Right lobe of liver (tissue), 6 donors: ENCODE data around the gene STRADA. TPM values are rescaled to one million over a fixed set of nuclear protein-coding genes. Genes with fewer than 3 reads are reported as not detected.

Experiments
- ATAC-seq, 4 donors: fragments of 200-7000 bp; cut with Tn5 transposase; one replicate each; pipeline ENCODE4 v1.9.1; 2020; ENCODE audit warnings: mild to moderate bottlenecking in 4 of 4, moderate library complexity in 4 of 4
- DNase-seq, 3 donors: peaks; one replicate each; pipeline ENCODE4 v3.0.0-alpha.2; 2020
- H3K27ac ChIP-seq, 3 donors: fragments of 200-600 bp; one replicate each; pipeline ENCODE4 v1.8.0; 2022
- H3K27me3 ChIP-seq, 2 donors: fragments of 200-600 bp; one replicate each; pipeline ENCODE4 v1.8.0; 2022
- H3K36me3 ChIP-seq, 4 donors: fragments of 200-600 bp; sonication (generic) in 1 of 4; one replicate each; pipeline versions ENCODE4 v1.5.1 to v1.8.0; 2017 to 2022; ENCODE audit warnings: control low read depth in 1 of 4
- H3K4me1 ChIP-seq, 4 donors: fragments of 200-600 bp; sonication (generic) in 1 of 4; one replicate each; pipeline versions ENCODE4 v1.5.1 to v1.8.0; 2017 to 2022; ENCODE audit warnings: control low read depth in 1 of 4
- H3K4me3 ChIP-seq, 3 donors: fragments of 200-600 bp; one replicate each; pipeline ENCODE4 v1.8.0; 2022
- H3K9me3 ChIP-seq, 4 donors: fragments of 200-600 bp; sonication (generic) in 1 of 4; one replicate each; pipeline versions ENCODE4 v1.5.1 to v1.8.0; 2017 to 2022; ENCODE audit warnings: control low read depth in 1 of 4
- CTCF ChIP-seq, 4 donors: fragments of 200-600 bp in 3 of 4; fragments of 450-650 bp in 1 of 4; IDR thresholded peaks; one replicate each; pipeline versions ENCODE4 v1.5.1 to v1.8.0; 2016 to 2022; ENCODE audit warnings: antibody characterized with exemption in 4 of 4, mild to moderate bottlenecking in 2 of 4
- POLR2A ChIP-seq: fragments of 450-650 bp; IDR thresholded peaks from one replicate; pipeline ENCODE4 v1.6.1; 2017; ENCODE audit warnings: antibody characterized with exemption, mild to moderate bottlenecking
- WGBS: methylation state at CpG from one replicate; pipeline ENCODE4 v1.1.6; 2018; ENCODE audit warnings: low coverage, low lambda C conversion rate; ENCODE audit not compliant: insufficient coverage; ENCODE audit errors: missing lambda C conversion rate; 5-methylcytosine and 5-hydroxymethylcytosine counted together
- intact Hi-C, 2 donors: fragments of 100-400 bp; cut with DNase I; formaldehyde crosslinking; loops; one replicate each; pipeline versions ENCODE4 v1.11.2 to v1.14.1; 2022
- total RNA-seq, 6 experiments: library from RNA; depleted of rRNA in 2 of 6; stranded (reverse); fragments of >200 nt in 2 of 6; fragmentation: NEBNext Ultra II Directional in 3 of 6; extraction: Animal tissue kit (Norgen Biotek cat#: 25700) in 3 of 6; gene quantifications; one replicate each; pipeline versions ENCODE4 v1.1.0 to v1.2.4, GENCODE V29; 2016 to 2023
- donor health status: DM: no; HTN: yes; CAD: no.
- donor health status: DM: no; HTN: no; CAD: no.
- donor health status: DM: no; HTN: no; CAD: no.
- donor health status: DM: no; HTN: yes; CAD: no.
- donor health status: DM: no; HTN: yes; CAD: no.

The STRADA gene
- total RNA-seq, 6 experiments from 2014 or later, result 8.4 to 15.1 (median 13.0) TPM

DNA sequence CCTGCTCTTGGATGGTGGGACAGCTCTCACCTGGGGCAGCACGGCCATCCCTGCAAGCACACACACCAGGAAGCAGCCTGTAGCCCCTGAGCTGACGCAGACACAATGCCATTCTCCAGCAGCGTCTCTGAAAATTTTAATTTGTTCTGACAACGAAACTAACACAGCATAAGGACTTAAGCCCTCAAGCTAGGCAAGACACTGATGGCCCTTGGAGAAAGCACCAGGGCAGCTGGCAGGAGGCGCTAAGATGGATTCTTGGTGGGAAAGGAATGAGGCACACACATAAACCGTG is 38.9 kb downstream of the STRADA start:
- TF ChIP-seq POLR2A (no peak), CTCF (IDR thresholded peaks at IDR 0.05) (no peak)
- 67% methylated on average over 6 of the region's 6 CpGs for WGBS
- no peak overlapping the region for H3K4me3 ChIP-seq
- H3K9me3 ChIP-seq, result no peaks in the 10 kb centered on the region
- peaks cover 0 to 17% (median 8%) of the 10 kb centered on the region in 4 donors for H3K4me1 ChIP-seq
- H3K36me3 ChIP-seq, result peaks cover 0 to 3% (median 0%) of the 10 kb centered on the region in 4 donors
- DNase-seq (peak in 1 of 3 donors; percentile 23), ATAC-seq (no peak)
- no peaks in the 10 kb centered on the region for H3K27me3 ChIP-seq
- intact Hi-C loops, result no loop called here
- H3K27ac ChIP-seq, result peak overlapping the region in 1 of 3 donors; percentile 24

DNA sequence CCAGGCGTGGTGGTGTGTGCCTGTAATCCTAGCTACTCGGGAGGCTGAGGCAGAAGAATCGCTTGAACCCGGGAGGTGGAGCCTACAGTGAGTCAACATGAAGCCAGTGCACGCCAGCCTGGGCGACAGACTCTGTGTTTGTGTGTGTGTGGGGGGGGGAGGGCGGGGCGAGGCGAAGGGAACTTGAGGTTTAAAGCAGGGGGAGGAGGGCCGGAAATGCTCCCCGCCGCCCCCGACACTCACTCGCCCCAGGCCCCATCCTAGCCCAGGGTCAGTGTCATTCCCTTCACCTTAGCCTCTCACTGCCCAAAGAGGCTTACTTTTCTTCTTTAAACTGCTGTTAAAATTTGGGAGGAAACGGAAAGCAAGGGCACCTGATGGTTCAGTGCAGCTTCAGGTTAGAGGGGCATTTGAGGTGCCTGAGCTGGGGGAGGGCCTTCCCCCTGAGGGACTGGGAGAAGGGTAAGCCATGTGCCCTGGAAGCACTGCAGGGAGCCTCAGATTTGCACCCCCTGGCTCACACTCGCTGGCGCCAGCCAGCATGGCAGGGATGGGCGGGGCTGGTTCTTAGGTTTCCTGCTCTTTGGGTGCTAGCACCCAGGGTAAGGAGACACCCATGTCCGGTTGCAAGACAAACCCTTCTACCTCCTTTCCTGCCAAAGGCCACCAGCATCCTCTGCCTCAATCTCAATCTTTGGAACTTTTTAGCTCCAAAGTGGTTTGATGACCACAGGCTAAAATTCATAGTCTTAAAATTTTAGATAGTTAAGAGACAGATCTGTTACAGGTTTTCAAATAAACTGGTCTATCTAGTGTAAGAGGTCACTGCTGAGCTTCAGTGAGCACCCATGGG is 39.5 kb downstream of the STRADA start:
- Histone ChIP-seq H3K9me3 (no peaks in the 10 kb centered on the region), H3K36me3 (peaks cover 0 to 3% (median 0%) of the 10 kb centered on the region in 4 donors), H3K27me3 (no peaks in the 10 kb centered on the region), H3K27ac (peak overlapping the region in 1 of 3 donors; percentile 68), H3K4me3 (no peak overlapping the region), H3K4me1 (peaks cover 0 to 18% (median 8%) of the 10 kb centered on the region in 4 donors)
- TF ChIP-seq CTCF (IDR thresholded peaks at IDR 0.05) (no peak), POLR2A (no peak)
- ATAC-seq, result peak in 2 of 4 donors; percentile 3 to 6
- DNase-seq, result peak in 1 of 3 donors; percentile 65
- 81% methylated on average over 8 of the region's 19 CpGs for WGBS
- intact Hi-C loops, result no loop called here

DNA sequence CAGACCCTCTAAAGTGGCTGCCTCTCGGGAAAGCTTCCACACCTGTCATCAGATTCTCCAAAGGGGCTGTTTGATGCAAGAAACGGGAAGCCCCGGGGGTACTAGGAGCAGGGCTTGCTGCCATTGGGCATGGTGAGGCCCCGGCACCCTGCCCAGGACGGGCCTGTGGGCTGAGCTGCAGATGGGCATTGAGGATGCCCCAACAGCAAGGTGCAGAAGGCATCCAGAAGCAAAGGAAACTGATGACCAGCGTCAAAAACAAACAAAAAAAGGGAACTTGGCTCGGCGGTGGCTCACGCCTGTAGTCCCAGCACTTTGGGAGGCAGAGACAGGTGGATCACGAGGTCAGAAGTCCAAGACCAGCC is 40.2 kb downstream of the STRADA start:
- TF ChIP-seq CTCF (IDR thresholded peaks at IDR 0.05) (no peak), POLR2A (no peak)
- no peak for ATAC-seq
- 47% methylated on average over 8 of the region's 10 CpGs for WGBS
- H3K36me3 ChIP-seq, result peaks cover 0 to 3% (median 0%) of the 10 kb centered on the region in 4 donors
- intact Hi-C loops, result no loop called here
- peak in 1 of 3 donors; percentile 62 for DNase-seq
- peak overlapping the region; percentile 26 to 76 (median 68) for H3K27ac ChIP-seq
- no peaks in the 10 kb centered on the region for H3K9me3 ChIP-seq
- peak overlapping the region; percentile 2 to 54 (median 6) for H3K4me3 ChIP-seq
- peaks cover 0 to 18% (median 8%) of the 10 kb centered on the region in 4 donors for H3K4me1 ChIP-seq
- H3K27me3 ChIP-seq, result no peaks in the 10 kb centered on the region

DNA sequence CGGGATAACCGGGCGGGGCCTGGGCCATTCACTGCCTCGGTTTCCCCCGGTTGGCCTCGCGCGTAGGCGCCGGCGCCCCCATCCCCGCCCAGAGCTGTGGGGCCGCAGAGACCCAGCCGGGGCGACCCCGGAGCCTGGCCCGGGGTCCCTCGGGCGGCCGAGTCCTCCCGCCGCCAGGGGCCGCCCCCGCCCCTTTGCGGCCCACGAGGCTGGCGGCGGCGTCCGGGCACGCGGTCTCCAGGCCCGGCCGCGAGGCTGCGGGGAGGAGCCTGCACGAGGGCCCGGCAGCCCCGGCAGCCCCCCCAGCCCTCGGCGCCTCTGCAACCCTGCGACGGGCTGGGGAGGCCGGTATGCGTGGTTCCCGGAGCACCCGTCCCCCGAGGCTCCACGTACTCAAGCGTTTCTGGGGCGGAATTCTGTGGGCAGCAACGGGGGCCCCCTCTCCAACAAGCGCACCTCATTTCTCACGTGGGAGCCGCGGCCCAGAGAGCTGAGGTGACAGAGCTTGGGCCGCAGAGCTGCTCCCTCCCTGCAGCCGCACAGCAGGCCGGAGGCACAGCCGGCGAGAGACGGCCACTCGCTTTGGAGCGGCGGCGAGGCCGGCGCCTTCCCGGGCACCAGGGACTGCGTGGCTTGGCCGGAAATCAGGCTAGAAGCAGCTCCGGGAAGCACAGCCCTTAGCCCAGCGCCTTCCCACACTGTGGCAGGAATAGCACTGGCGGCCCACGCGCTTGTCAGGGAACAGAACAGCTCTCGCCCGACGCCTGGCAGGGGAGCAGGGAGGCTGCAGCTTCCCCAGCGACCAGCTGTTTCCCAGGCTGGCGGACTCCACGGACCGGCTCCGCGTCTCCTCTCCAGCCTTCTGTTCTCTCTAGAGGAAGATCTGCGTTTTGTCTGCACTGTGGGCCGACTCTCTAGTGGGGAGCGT is 40.8 kb downstream of the STRADA start:
- no peaks in the 10 kb centered on the region for H3K27me3 ChIP-seq
- peak; percentile 10 to 34 (median 20) for ATAC-seq
- intact Hi-C loops, result no loop called here
- TF ChIP-seq POLR2A (no peak), CTCF (IDR thresholded peaks at IDR 0.05) (peak in 1 of 4 donors; percentile 12)
- peak overlapping the region; percentile 25 to 54 (median 26) for H3K4me3 ChIP-seq
- peaks cover 0 to 18% (median 8%) of the 10 kb centered on the region in 4 donors for H3K4me1 ChIP-seq
- H3K27ac ChIP-seq, result peak overlapping the region; percentile 31 to 76 (median 68)
- peaks cover 0 to 3% (median 0%) of the 10 kb centered on the region in 4 donors for H3K36me3 ChIP-seq
- no peaks in the 10 kb centered on the region for H3K9me3 ChIP-seq
- peak in 2 of 3 donors; percentile 65 to 73 for DNase-seq
- WGBS, result 56% methylated on average over 18 of the region's 88 CpGs
